GM12872 (cell line): Measurements from ENCODE around the gene RHBDD1.

Experiments
- CTCF ChIP-seq: IDR thresholded peaks from 3 replicates; pipeline ENCODE4 v1.5.1; 2011; ENCODE audit warnings: low read depth, mild to moderate bottlenecking, low read length, moderate library complexity; ENCODE audit not compliant: insufficient read depth

The RHBDD1 gene

GRCh38 chr2:226965376-226965775 is 129.5 kb downstream of the RHBDD1 start:
- TF ChIP-seq CTCF, result no peak

- TF ChIP-seq CTCF, result no peak
These were observed 133.7 kb downstream of the RHBDD1 start for GRCh38 chr2:226969417-226970080.

- no peak for TF ChIP-seq CTCF
These were observed 134.5 kb downstream of the RHBDD1 start for GRCh38 chr2:226970362-226970761.

- TF ChIP-seq CTCF, result no peak
These were observed 135.2 kb downstream of the RHBDD1 start for GRCh38 chr2:226971084-226971483.

- no peak for TF ChIP-seq CTCF
These were observed 135.9 kb downstream of the RHBDD1 start for GRCh38 chr2:226971770-226972169.

GRCh38 chr2:226973816-226974215 is 138.0 kb downstream of the RHBDD1 start:
- TF ChIP-seq CTCF, result no peak

- TF ChIP-seq CTCF, result no peak
These were observed 141.9 kb downstream of the RHBDD1 start for GRCh38 chr2:226977775-226978190.
